OCI-LY3 (cell line): Measurements from ENCODE around the gene CCDC201.
"Not testable (repeated sequence)": the region's sequence is repeated elsewhere in the genome, so short reads cannot be mapped to it uniquely, and the experiment has no call there.

Experiments used
- H2AFZ ChIP-seq: fragments of 200-600, 300-600 bp; shearing (Covaris generic); 2 replicates; pipeline ENCODE4 v1.6.0; 2014; ENCODE audit warnings: antibody characterized with exemption, low read depth, low read length
- H3K27ac ChIP-seq: fragments of 200-600, 300-600 bp; sonication (generic); 2 replicates; pipeline ENCODE4 v1.5.1; 2014; ENCODE audit warnings: mild to moderate bottlenecking, low read length, moderate library complexity, mixed read lengths
- H3K27me3 ChIP-seq: fragments of 200-600, 300-600 bp; sonication (generic); 2 replicates; pipeline ENCODE4 v1.6.1; 2014; ENCODE audit warnings: low read depth, low read length, mixed read lengths
- H3K36me3 ChIP-seq: fragments of 200-600, 300-600 bp; sonication (generic); replicated peaks from 2 replicates; pipeline ENCODE3; 2014; ENCODE audit warnings: low read depth, low read length, mixed read lengths
- H3K4me1 ChIP-seq: fragments of 300-600, 200-600 bp; sonication (generic); 2 replicates; pipeline ENCODE4 v1.6.1; 2014; ENCODE audit warnings: low read length, mixed read lengths
- H3K4me2 ChIP-seq: fragments of 200-600, 300-600 bp; sonication (generic); 2 replicates; pipeline ENCODE4 v1.6.1; 2014; ENCODE audit warnings: low read length, mixed read lengths
- H3K4me3 ChIP-seq: fragments of 300-600, 200-600 bp; sonication (generic); 2 replicates; pipeline ENCODE4 v1.5.1; 2014; ENCODE audit warnings: antibody characterized with exemption, mild to moderate bottlenecking, low read length, moderate library complexity
- H3K79me2 ChIP-seq: fragments of 300-600, 200-600 bp; shearing (Covaris generic); 2 replicates; pipeline ENCODE4 v1.6.1; 2014; ENCODE audit warnings: mild to moderate bottlenecking, low read length, mixed read lengths
- H3K9ac ChIP-seq: fragments of 300-600, 200-600 bp; shearing (Covaris generic); 2 replicates; pipeline ENCODE4 v1.6.0; 2014; ENCODE audit warnings: mild to moderate bottlenecking, low read length, moderate library complexity
- H3K9me3 ChIP-seq: fragments of 200-600, 300-600 bp; shearing (Covaris generic); 2 replicates; pipeline ENCODE4 v1.6.1; 2014; ENCODE audit warnings: low read length, mixed read lengths; ENCODE audit not compliant: insufficient read depth
- H4K20me1 ChIP-seq: fragments of 200-600, 300-600 bp; sonication (generic); 2 replicates; pipeline ENCODE4 v1.6.1; 2016; ENCODE audit warnings: low read length, mixed read lengths; ENCODE audit not compliant: insufficient read depth
- CTCF ChIP-seq: fragments of 200-600, 300-600 bp; sonication (generic); IDR thresholded peaks from 2 replicates; pipeline ENCODE4 v1.5.1; 2014; ENCODE audit warnings: antibody characterized with exemption, low read length, low read depth
- EZH2phosphoT487 ChIP-seq: fragments of 200-600 bp; shearing (Covaris generic); IDR thresholded peaks from 2 replicates; pipeline ENCODE4 v1.6.1; 2018; ENCODE audit warnings: antibody characterized with exemption, mixed run types, low read depth

Gene CCDC201

GRCh38 chr7:45865594-45866410 lies 7.1 kb downstream of the CCDC201 start:
- no peak overlapping the region for H3K4me3 ChIP-seq
- no peak overlapping the region for H2AFZ ChIP-seq
- no peak overlapping the region for H3K4me2 ChIP-seq
- H3K36me3 ChIP-seq = no peaks in the 10 kb centered on the region
- no peaks in the 10 kb centered on the region for H3K79me2 ChIP-seq
- peaks cover 6% of the 10 kb centered on the region for H3K27me3 ChIP-seq
- H3K27ac ChIP-seq = no peak overlapping the region
- H3K9me3 ChIP-seq = no peaks in the 10 kb centered on the region
- no peak overlapping the region for H3K9ac ChIP-seq
- peaks cover 8% of the 10 kb centered on the region; the same call in 1 of the 2 replicates for H3K4me1 ChIP-seq
- H4K20me1 ChIP-seq = no peaks in the 10 kb centered on the region
- TF ChIP-seq CTCF (no peak), EZH2phosphoT487 (no peak)

GRCh38 chr7:45863715-45864114 lies 9.2 kb downstream of the CCDC201 start:
- Histone ChIP-seq H3K36me3 (no peaks in the 10 kb centered on the region), H3K79me2 (no peaks in the 10 kb centered on the region), H3K27ac (no peak overlapping the region), H2AFZ (no peak overlapping the region), H3K4me2 (no peak overlapping the region), H3K4me3 (no peak overlapping the region), H3K4me1 (peaks cover 1% of the 10 kb centered on the region; the same call in 1 of the 2 replicates), H3K9me3 (no peaks in the 10 kb centered on the region), H4K20me1 (no peaks in the 10 kb centered on the region), H3K27me3 (peaks cover 8% of the 10 kb centered on the region), H3K9ac (no peak overlapping the region)
- TF ChIP-seq EZH2phosphoT487 (no peak), CTCF (no peak)

- not testable (repeated sequence) for H3K4me2 ChIP-seq, H2AFZ ChIP-seq, H3K9me3 ChIP-seq, H3K4me1 ChIP-seq, H4K20me1 ChIP-seq, H3K27me3 ChIP-seq, H3K4me3 ChIP-seq, H3K27ac ChIP-seq, H3K9ac ChIP-seq, H3K79me2 ChIP-seq, H3K36me3 ChIP-seq
Measured at GRCh38 chr7:45856888-45857287, 16.0 kb downstream of the CCDC201 start.

GRCh38 chr7:45855680-45856079 lies 17.2 kb downstream of the CCDC201 start:
- not testable (repeated sequence) for H3K4me1 ChIP-seq, H3K4me3 ChIP-seq, H3K79me2 ChIP-seq, H3K4me2 ChIP-seq, H3K9ac ChIP-seq, H3K9me3 ChIP-seq, H3K27me3 ChIP-seq, H3K36me3 ChIP-seq, H2AFZ ChIP-seq, H3K27ac ChIP-seq, H4K20me1 ChIP-seq

GRCh38 chr7:45853491-45853890 lies 19.4 kb downstream of the CCDC201 start:
- not testable (repeated sequence) for H3K27ac ChIP-seq, H3K36me3 ChIP-seq, H3K9ac ChIP-seq, H3K27me3 ChIP-seq, H3K79me2 ChIP-seq, H3K4me2 ChIP-seq, H3K9me3 ChIP-seq, H4K20me1 ChIP-seq, H3K4me1 ChIP-seq, H2AFZ ChIP-seq, H3K4me3 ChIP-seq

GRCh38 chr7:45852984-45853383 lies 19.9 kb downstream of the CCDC201 start:
- not testable (repeated sequence) for H3K4me2 ChIP-seq, H2AFZ ChIP-seq, H3K79me2 ChIP-seq, H3K4me3 ChIP-seq, H3K36me3 ChIP-seq, H3K9me3 ChIP-seq, H4K20me1 ChIP-seq, H3K9ac ChIP-seq, H3K27ac ChIP-seq, H3K27me3 ChIP-seq, H3K4me1 ChIP-seq

- H3K27me3 ChIP-seq, H3K9ac ChIP-seq, H3K27ac ChIP-seq, H2AFZ ChIP-seq, H3K9me3 ChIP-seq, H3K79me2 ChIP-seq, H4K20me1 ChIP-seq, H3K4me2 ChIP-seq, H3K4me3 ChIP-seq, H3K4me1 ChIP-seq, H3K36me3 ChIP-seq: not testable (repeated sequence)
Measured at GRCh38 chr7:45848734-45849133, 24.1 kb downstream of the CCDC201 start.

GRCh38 chr7:45846536-45846935 lies 26.3 kb downstream of the CCDC201 start:
- H3K27ac ChIP-seq, H3K4me3 ChIP-seq, H3K4me2 ChIP-seq, H3K9ac ChIP-seq, H3K27me3 ChIP-seq, H3K4me1 ChIP-seq, H4K20me1 ChIP-seq, H3K79me2 ChIP-seq, H3K9me3 ChIP-seq, H3K36me3 ChIP-seq, H2AFZ ChIP-seq: not testable (repeated sequence)
